Activated B cell treated with CpG ODN at 0.5 μM for 24 hours (primary cell): ENCODE results near the gene MYO5B. TPM values are rescaled to one million over a fixed set of nuclear protein-coding genes. Genes with fewer than 3 reads are reported as not detected.
"Not testable (repeated sequence)": the region's sequence is repeated elsewhere in the genome, so short reads cannot be mapped to it uniquely, and the experiment has no call there.

Experiments used
- ATAC-seq: fragments of 200-7000 bp; cut with Tn5 transposase; one replicate; pipeline ENCODE4 v1.10.0; 2021; ENCODE audit warnings: low read depth, mild to moderate bottlenecking, moderate library complexity
- CTCF ChIA-PET: fragments of 350-600 bp; sonication (Branson Sonifier 250); formaldehyde crosslinking; loops from one replicate; lab custom pipeline; 2021; ENCODE audit warnings: antibody characterized with exemption; lab: Charles Lee
- POLR2A ChIA-PET: fragments of 350-600 bp; sonication (Branson Sonifier 250); formaldehyde crosslinking; loops from one replicate; lab custom pipeline; 2021; ENCODE audit warnings: antibody characterized with exemption; lab: Charles Lee
- DNase-seq: peaks from one replicate; pipeline ENCODE4 v3.0.0; 2022
- H3K27ac Mint-ChIP-seq: one replicate; pipeline ENCODE4 v1.8.0; 2020; ENCODE audit warnings: mixed read lengths
- H3K27me3 Mint-ChIP-seq: one replicate; pipeline ENCODE4 v1.8.0; 2021; ENCODE audit warnings: mixed read lengths
- H3K36me3 Mint-ChIP-seq: one replicate; pipeline ENCODE4 v1.8.0; 2021; ENCODE audit warnings: low read depth, mixed read lengths
- H3K4me1 Mint-ChIP-seq: one replicate; pipeline ENCODE4 v1.8.0; 2021; ENCODE audit warnings: mixed read lengths
- H3K4me3 Mint-ChIP-seq: one replicate; pipeline ENCODE4 v1.8.0; 2020; ENCODE audit warnings: mild to moderate bottlenecking, mixed read lengths
- H3K9me3 Mint-ChIP-seq: one replicate; pipeline ENCODE4 v1.8.0; 2020; ENCODE audit warnings: mixed read lengths
- CTCF ChIP-seq: fragments of 200-600 bp; IDR thresholded peaks from one replicate; pipeline ENCODE4 v1.8.0; 2022; ENCODE audit warnings: antibody characterized with exemption, mild to moderate bottlenecking
- intact Hi-C: fragments of 100-400 bp; cut with micrococcal nuclease; formaldehyde crosslinking; loops from one replicate; pipeline ENCODE4 v1.15.1; 2024
- total RNA-seq: library from RNA; stranded (reverse); gene quantifications from 2 replicates; pipeline ENCODE4 v1.2.3, GENCODE V29; 2022

The MYO5B gene
- total RNA-seq, 1 donor from 2014 or later: 0.49 TPM

GRCh38 chr18:50097702-50098101, 97.2 kb downstream of the MYO5B start:
- no peak for TF ChIP-seq CTCF
- Mint-ChIP-seq H3K4me3 (no peak overlapping the region), H3K36me3 (no peaks in the 10 kb centered on the region), H3K27me3 (peaks cover 23% of the 10 kb centered on the region), H3K27ac (no peak overlapping the region), H3K4me1 (no peaks in the 10 kb centered on the region), H3K9me3 (peaks cover 2% of the 10 kb centered on the region)
- ChIA-PET CTCF (no interaction called here), POLR2A (no interaction called here)
- intact Hi-C loops: loop anchor here (10.0 kb wide), 1 partner anchor 57 kb away; no protein-coding TSS in a partner anchor
- ATAC-seq (no peak), DNase-seq (no peak)

GRCh38 chr18:50096766-50097435, 98.0 kb downstream of the MYO5B start:
- intact Hi-C loops: loop anchor here (10.0 kb wide), 1 partner anchor 58 kb away; no protein-coding TSS in a partner anchor
- Mint-ChIP-seq H3K27me3 (peaks cover 19% of the 10 kb centered on the region), H3K4me1 (no peaks in the 10 kb centered on the region), H3K4me3 (no peak overlapping the region), H3K27ac (no peak overlapping the region), H3K36me3 (no peaks in the 10 kb centered on the region), H3K9me3 (peaks cover 2% of the 10 kb centered on the region)
- ChIA-PET CTCF (no interaction called here), POLR2A (no interaction called here)
- TF ChIP-seq CTCF: no peak
- no peak for DNase-seq
- no peak for ATAC-seq

- H3K9me3 Mint-ChIP-seq, CTCF ChIA-PET, DNase-seq, H3K36me3 Mint-ChIP-seq, H3K27ac Mint-ChIP-seq, ATAC-seq, H3K4me3 Mint-ChIP-seq, POLR2A ChIA-PET, H3K4me1 Mint-ChIP-seq: not testable (repeated sequence)
- peaks cover 18% of the 10 kb centered on the region for H3K27me3 Mint-ChIP-seq
- intact Hi-C loops: loop anchor here (10.0 kb wide), 1 partner anchor 60 kb away; no protein-coding TSS in a partner anchor
Observed at GRCh38 chr18:50094786-50095185, 100.2 kb downstream of the MYO5B start.

- DNase-seq (no peak), ATAC-seq (no peak)
- H3K4me3 Mint-ChIP-seq: no peak overlapping the region
- POLR2A ChIA-PET: no interaction called here
- H3K9me3 Mint-ChIP-seq: no peaks in the 10 kb centered on the region
- H3K4me1 Mint-ChIP-seq: no peaks in the 10 kb centered on the region
- H3K27ac Mint-ChIP-seq: no peak overlapping the region
- TF ChIP-seq CTCF: no peak
- CTCF ChIA-PET: no interaction called here
- peaks cover 20% of the 10 kb centered on the region for H3K27me3 Mint-ChIP-seq
- intact Hi-C loops: loop anchor here (10.0 kb wide), 1 partner anchor 61 kb away; no protein-coding TSS in a partner anchor
- no peaks in the 10 kb centered on the region for H3K36me3 Mint-ChIP-seq
Observed at GRCh38 chr18:50094221-50094773, 100.7 kb downstream of the MYO5B start.

GRCh38 chr18:50093366-50094064, 101.4 kb downstream of the MYO5B start:
- no peaks in the 10 kb centered on the region for H3K4me1 Mint-ChIP-seq
- H3K27me3 Mint-ChIP-seq: peaks cover 17% of the 10 kb centered on the region
- no peaks in the 10 kb centered on the region for H3K36me3 Mint-ChIP-seq
- no peaks in the 10 kb centered on the region for H3K9me3 Mint-ChIP-seq
- DNase-seq (no peak), ATAC-seq (no peak)
- H3K27ac Mint-ChIP-seq: no peak overlapping the region
- intact Hi-C loops: loop anchor here (10.0 kb wide), 1 partner anchor 61 kb away; no protein-coding TSS in a partner anchor
- POLR2A ChIA-PET: no interaction called here
- no peak overlapping the region for H3K4me3 Mint-ChIP-seq
- CTCF ChIA-PET: no interaction called here
- TF ChIP-seq CTCF: no peak
